C4-2B (cell line): ENCODE results near the gene XPR1.
"Not testable (repeated sequence)": the region's sequence is repeated elsewhere in the genome, so short reads cannot be mapped to it uniquely, and the experiment has no call there.

Experiments used
- H3K27ac ChIP-seq: fragments of 450-650 bp; 2 replicates; pipeline ENCODE4 v1.5.1; 2017
- CTCF ChIP-seq: fragments of 450-650 bp; conservative IDR thresholded peaks from 2 replicates; pipeline ENCODE4 v1.5.1; 2017; ENCODE audit warnings: mild to moderate bottlenecking
- ZFX ChIP-seq: fragments of 450-650 bp; IDR thresholded peaks from 2 replicates; pipeline ENCODE4 v1.6.1; 2017

The XPR1 gene

GRCh38 chr1:180854456-180854855 lies 222.6 kb downstream of the XPR1 start:
- no peak overlapping the region for H3K27ac ChIP-seq

GRCh38 chr1:180857947-180858725 lies 226.3 kb downstream of the XPR1 start:
- not testable (repeated sequence) for H3K27ac ChIP-seq

More at GRCh38 chr1:180854456-180854855, 222.6 kb downstream of the XPR1 start:
- TF ChIP-seq ZFX (no peak), CTCF (no peak)

- TF ChIP-seq ZFX (no peak), CTCF (no peak)
- no peak overlapping the region for H3K27ac ChIP-seq
These were observed 227.5 kb downstream of the XPR1 start for GRCh38 chr1:180859306-180859705.

GRCh38 chr1:180860535-180860934 lies 228.7 kb downstream of the XPR1 start:
- TF ChIP-seq ZFX = no peak
- no peak for TF ChIP-seq CTCF
- H3K27ac ChIP-seq = no peak overlapping the region

- H3K27ac ChIP-seq = no peak overlapping the region
- no peak for TF ChIP-seq CTCF
These were observed 230.5 kb downstream of the XPR1 start for GRCh38 chr1:180862305-180862704.

- H3K27ac ChIP-seq = no peak overlapping the region
- TF ChIP-seq ZFX = no peak
- peak; percentile 81 for TF ChIP-seq CTCF
These were observed 231.4 kb downstream of the XPR1 start for GRCh38 chr1:180863158-180863775.

- H3K27ac ChIP-seq = no peak overlapping the region
- TF ChIP-seq CTCF (peak; percentile 69), ZFX (no peak)
These were observed 250.1 kb downstream of the XPR1 start for GRCh38 chr1:180881806-180882509.
